ENCODE results near the gene GRIP1. TPM values are rescaled to one million over a fixed set of nuclear protein-coding genes. Genes with fewer than 3 reads are reported as not detected.

The GRIP1 gene
- total RNA-seq, 1 donor from 2014 or later, result 0.47 TPM

DNA sequence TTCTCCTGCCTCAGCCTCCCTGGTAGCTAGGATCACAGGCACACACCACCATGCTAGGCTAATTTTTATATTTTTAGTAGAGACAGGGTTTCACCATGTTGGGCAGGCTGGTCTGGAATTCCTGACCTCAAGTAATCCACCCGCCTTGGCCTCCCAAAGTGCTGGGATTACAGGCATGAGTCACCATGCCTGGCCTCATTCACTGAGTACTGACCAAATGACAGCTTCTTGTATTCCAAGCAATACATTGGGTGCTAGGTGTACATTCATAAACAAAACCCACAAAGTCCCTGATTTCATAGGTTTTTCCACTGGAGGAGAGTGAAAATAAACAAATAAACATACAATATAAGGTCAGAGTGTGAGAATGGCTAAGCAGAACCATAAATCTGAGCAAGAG, 240.3 kb downstream of the GRIP1 start:
- no peak for TF ChIP-seq CTCF (IDR thresholded peaks at IDR 0.05; ENCODE audit: borderline replicate concordance)
- no peak overlapping the region for H3K27ac ChIP-seq (replicated peaks)
- DNase-seq, result no peak
- H3K36me3 ChIP-seq, result no peaks in the 10 kb centered on the region
- H3K4me3 ChIP-seq, result no peak overlapping the region
- peaks cover 6% of the 10 kb centered on the region for H3K27me3 ChIP-seq (ENCODE audit: low read depth)
- intact Hi-C loops (cut with micrococcal nuclease), result no loop called here
- H3K4me1 ChIP-seq, result no peaks in the 10 kb centered on the region
- H3K9me3 ChIP-seq (replicated peaks), result no peaks in the 10 kb centered on the region

DNA sequence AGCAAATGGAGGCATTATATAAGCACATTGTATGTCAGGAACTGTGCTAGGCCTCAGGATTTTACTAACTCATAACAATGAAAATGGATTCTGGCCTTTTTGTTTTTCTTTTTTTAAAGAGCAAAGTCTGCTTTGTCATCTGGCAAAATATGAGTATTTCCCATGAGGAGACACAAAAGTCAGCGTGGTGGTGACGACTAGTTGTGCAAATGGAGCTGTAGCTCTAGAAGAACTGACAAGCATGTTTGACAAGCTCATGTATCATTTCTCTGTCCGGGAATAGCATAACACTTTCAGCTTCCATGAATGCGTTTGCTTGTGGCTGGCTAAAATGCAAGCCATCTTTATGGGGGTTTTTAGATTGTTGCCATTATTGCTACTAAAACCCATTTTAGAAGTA, 248.8 kb downstream of the GRIP1 start:
- no peak for TF ChIP-seq CTCF (IDR thresholded peaks at IDR 0.05; ENCODE audit: borderline replicate concordance)
- Histone ChIP-seq H3K27ac (replicated peaks) (no peak overlapping the region), H3K4me3 (no peak overlapping the region), H3K9me3 (replicated peaks) (peaks cover 1% of the 10 kb centered on the region), H3K4me1 (no peaks in the 10 kb centered on the region), H3K36me3 (no peaks in the 10 kb centered on the region), H3K27me3 (ENCODE audit: low read depth) (no peaks in the 10 kb centered on the region)
- intact Hi-C loops (cut with micrococcal nuclease), result no loop called here
- DNase-seq, result no peak

GRCh38 chr12:66428870-66429269, 250.0 kb downstream of the GRIP1 start:
- DNase-seq, result no peak
- peaks cover 7% of the 10 kb centered on the region for H3K9me3 ChIP-seq (replicated peaks)
- H3K4me1 ChIP-seq, result no peaks in the 10 kb centered on the region
- no peak for TF ChIP-seq CTCF (IDR thresholded peaks at IDR 0.05; ENCODE audit: borderline replicate concordance)
- H3K36me3 ChIP-seq, result no peaks in the 10 kb centered on the region
- H3K27me3 ChIP-seq (ENCODE audit: low read depth), result no peaks in the 10 kb centered on the region
- H3K4me3 ChIP-seq, result no peak overlapping the region
- no peak overlapping the region for H3K27ac ChIP-seq (replicated peaks)
- intact Hi-C loops (cut with micrococcal nuclease), result no loop called here

DNA sequence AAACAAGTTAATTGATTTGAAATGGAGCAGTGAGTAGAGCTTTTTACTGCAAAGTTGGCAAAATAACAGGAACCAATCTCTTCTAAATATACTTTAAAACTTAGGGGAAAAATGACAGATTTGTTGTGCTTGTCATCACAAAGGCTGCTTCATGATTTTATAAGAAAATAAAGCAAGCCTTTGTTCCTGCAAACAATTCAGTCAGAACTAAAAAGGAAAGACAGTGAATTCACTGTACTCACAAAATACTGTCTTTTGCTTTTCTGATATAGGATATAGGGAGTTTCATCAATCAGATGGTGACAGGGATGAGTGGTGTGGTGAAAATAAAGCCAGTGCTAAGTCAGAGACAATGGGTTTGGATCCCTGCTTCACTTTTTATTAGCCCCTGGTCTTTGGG, 250.6 kb downstream of the GRIP1 start:
- no peak for TF ChIP-seq CTCF (IDR thresholded peaks at IDR 0.05; ENCODE audit: borderline replicate concordance)
- Histone ChIP-seq H3K4me1 (no peaks in the 10 kb centered on the region), H3K36me3 (no peaks in the 10 kb centered on the region), H3K9me3 (replicated peaks) (peaks cover 7% of the 10 kb centered on the region), H3K27ac (replicated peaks) (no peak overlapping the region), H3K27me3 (ENCODE audit: low read depth) (no peaks in the 10 kb centered on the region), H3K4me3 (no peak overlapping the region)
- DNase-seq, result no peak
- intact Hi-C loops (cut with micrococcal nuclease), result no loop called here

GRCh38 chr12:66426696-66427095, 252.2 kb downstream of the GRIP1 start:
- intact Hi-C loops (cut with micrococcal nuclease), result no loop called here
- Histone ChIP-seq H3K4me3 (no peak overlapping the region), H3K27ac (replicated peaks) (no peak overlapping the region), H3K27me3 (ENCODE audit: low read depth) (no peaks in the 10 kb centered on the region), H3K36me3 (no peaks in the 10 kb centered on the region), H3K9me3 (replicated peaks) (peaks cover 7% of the 10 kb centered on the region), H3K4me1 (no peaks in the 10 kb centered on the region)
- DNase-seq, result no peak
- no peak for TF ChIP-seq CTCF (IDR thresholded peaks at IDR 0.05; ENCODE audit: borderline replicate concordance)

GRCh38 chr12:66423266-66423665, 255.6 kb downstream of the GRIP1 start:
- no peak for TF ChIP-seq CTCF (IDR thresholded peaks at IDR 0.05; ENCODE audit: borderline replicate concordance)
- Histone ChIP-seq H3K36me3 (no peaks in the 10 kb centered on the region), H3K27me3 (ENCODE audit: low read depth) (no peaks in the 10 kb centered on the region), H3K4me1 (no peaks in the 10 kb centered on the region), H3K27ac (replicated peaks) (no peak overlapping the region), H3K4me3 (no peak overlapping the region), H3K9me3 (replicated peaks) (peaks cover 7% of the 10 kb centered on the region)
- intact Hi-C loops (cut with micrococcal nuclease), result no loop called here
- no peak for DNase-seq
